SK-N-SH treated with all-trans-retinoic acid at 6 μM for 48 hours (cell line): ENCODE results near the gene OR2C3.
A peak's percentile ranks its signal among the peaks of the same experiment; 100 is the strongest.

Experiments
- ATAC-seq: fragments of 200-7000 bp; cut with Tn5 transposase; 3 replicates; pipeline ENCODE4 v1.9.1; 2020; ENCODE audit warnings: mild to moderate bottlenecking, moderate library complexity
- ARNTL ChIP-seq: fragments of 450-650 bp; formaldehyde crosslinking; IDR thresholded peaks from 2 replicates; pipeline ENCODE4 v1.5.0; 2020; ENCODE audit warnings: low read depth, mild to moderate bottlenecking, moderate library complexity, borderline replicate concordance
- BACH2 ChIP-seq: fragments of 250-450 bp; sonication (Bioruptor Pico); IDR thresholded peaks from 2 replicates; pipeline ENCODE4 v1.9.0; 2021; ENCODE audit warnings: mild to moderate bottlenecking, borderline replicate concordance
- CSDC2 ChIP-seq: fragments of 250-450 bp; sonication (Bioruptor Pico); IDR thresholded peaks from 2 replicates; pipeline ENCODE4 v1.5.0; 2020; ENCODE audit warnings: mild to moderate bottlenecking, moderate library complexity
- CSRNP3 ChIP-seq: fragments of 250-450 bp; sonication (Bioruptor Pico); IDR thresholded peaks from 2 replicates; pipeline ENCODE4 v1.5.1; 2021; ENCODE audit warnings: mild to moderate bottlenecking, moderate library complexity
- GLIS3 ChIP-seq: fragments of 250-450 bp; sonication (Bioruptor Pico); IDR thresholded peaks from 2 replicates; pipeline ENCODE4 v1.5.0; 2020; ENCODE audit warnings: mild to moderate bottlenecking, moderate library complexity
- ISL1 ChIP-seq: fragments of 250-450 bp; sonication (Bioruptor Pico); IDR thresholded peaks from 2 replicates; pipeline ENCODE4 v2.1.2; 2022; ENCODE audit warnings: mild to moderate bottlenecking, moderate library complexity
- OSR1 ChIP-seq: fragments of 250-450 bp; sonication (Bioruptor Pico); IDR thresholded peaks from 2 replicates; pipeline ENCODE4 v1.8.0; 2022; ENCODE audit warnings: moderate library complexity, mild to moderate bottlenecking, inconsistent platforms
- POU6F1 ChIP-seq: fragments of 250-450 bp; sonication (Bioruptor Pico); IDR thresholded peaks from 2 replicates; pipeline ENCODE4 v1.8.0; 2021; ENCODE audit warnings: low read depth, mild to moderate bottlenecking, moderate library complexity, borderline replicate concordance
- PPARA ChIP-seq: fragments of 250-450 bp; sonication (Bioruptor Pico); IDR thresholded peaks from 2 replicates; pipeline ENCODE4 v1.5.0; 2020; ENCODE audit warnings: mild to moderate bottlenecking, borderline replicate concordance
- RARB ChIP-seq: fragments of 250-450 bp; sonication (Bioruptor Pico); IDR thresholded peaks from 2 replicates; pipeline ENCODE4 v1.8.0; 2021; ENCODE audit warnings: mild to moderate bottlenecking, moderate library complexity
- SNAI2 ChIP-seq: fragments of 250-450 bp; sonication (Bioruptor Pico); IDR thresholded peaks from 2 replicates; pipeline ENCODE4 v1.5.0; 2020; ENCODE audit warnings: mild to moderate bottlenecking, moderate library complexity
- TOX ChIP-seq: fragments of 250-450 bp; sonication (Bioruptor Pico); IDR thresholded peaks from 2 replicates; pipeline ENCODE4 v1.8.0; 2021; ENCODE audit warnings: mild to moderate bottlenecking, moderate library complexity, borderline replicate concordance
- TSHZ2 ChIP-seq: fragments of 250-450 bp; sonication (Bioruptor Pico); IDR thresholded peaks from 2 replicates; pipeline ENCODE4 v1.5.0; 2020; ENCODE audit warnings: mild to moderate bottlenecking, moderate library complexity
- ZC3H10 ChIP-seq: fragments of 250-450 bp; sonication (Bioruptor Pico); IDR thresholded peaks from 2 replicates; pipeline ENCODE4 v1.5.1; 2021; ENCODE audit warnings: mild to moderate bottlenecking, moderate library complexity
- ZFP3 ChIP-seq: fragments of 250-450 bp; sonication (Bioruptor Pico); IDR thresholded peaks from 2 replicates; pipeline ENCODE4 v1.5.0; 2020; ENCODE audit warnings: mild to moderate bottlenecking, moderate library complexity
- ZFP30 ChIP-seq: fragments of 450-650 bp; formaldehyde crosslinking; IDR thresholded peaks from 2 replicates; pipeline ENCODE4 v1.5.0; 2022; ENCODE audit warnings: mild to moderate bottlenecking, moderate library complexity
- ZNF70 ChIP-seq: fragments of 450-650 bp; formaldehyde crosslinking; IDR thresholded peaks from 2 replicates; pipeline ENCODE4 v1.5.0; 2020; ENCODE audit warnings: mild to moderate bottlenecking, moderate library complexity
- ZNF8 ChIP-seq: fragments of 450-650 bp; formaldehyde crosslinking; IDR thresholded peaks from 2 replicates; pipeline ENCODE4 v1.5.0; 2020; ENCODE audit warnings: mild to moderate bottlenecking, moderate library complexity
- TF ChIP-seq, protein P1 (sequence below): fragments of 250-450 bp; sonication (Bioruptor Pico); IDR thresholded peaks from 2 replicates; pipeline ENCODE4 v1.5.1; 2020; ENCODE audit warnings: low read depth, mild to moderate bottlenecking, moderate library complexity
- TF ChIP-seq, protein P2 (sequence below): fragments of 250-450 bp; sonication (Bioruptor Pico); IDR thresholded peaks from 2 replicates; pipeline ENCODE4 v1.8.0; 2020; ENCODE audit warnings: mild to moderate bottlenecking, moderate library complexity, borderline replicate concordance

Gene OR2C3

GRCh38 chr1:247500865-247501264 lies 35.4 kb downstream of the OR2C3 start:
- ATAC-seq: no peak
- TF ChIP-seq RARB (CRISPR knock-in tag) (no peak), ZNF8 (CRISPR knock-in tag) (no peak), ZFP30 (no peak), ZNF70 (no peak), SNAI2 (CRISPR knock-in tag) (no peak), ZFP3 (no peak), POU6F1 (CRISPR knock-in tag) (no peak), ISL1 (CRISPR knock-in tag) (no peak), GLIS3 (CRISPR knock-in tag) (no peak)
- TF ChIP-seq, protein P1, sequence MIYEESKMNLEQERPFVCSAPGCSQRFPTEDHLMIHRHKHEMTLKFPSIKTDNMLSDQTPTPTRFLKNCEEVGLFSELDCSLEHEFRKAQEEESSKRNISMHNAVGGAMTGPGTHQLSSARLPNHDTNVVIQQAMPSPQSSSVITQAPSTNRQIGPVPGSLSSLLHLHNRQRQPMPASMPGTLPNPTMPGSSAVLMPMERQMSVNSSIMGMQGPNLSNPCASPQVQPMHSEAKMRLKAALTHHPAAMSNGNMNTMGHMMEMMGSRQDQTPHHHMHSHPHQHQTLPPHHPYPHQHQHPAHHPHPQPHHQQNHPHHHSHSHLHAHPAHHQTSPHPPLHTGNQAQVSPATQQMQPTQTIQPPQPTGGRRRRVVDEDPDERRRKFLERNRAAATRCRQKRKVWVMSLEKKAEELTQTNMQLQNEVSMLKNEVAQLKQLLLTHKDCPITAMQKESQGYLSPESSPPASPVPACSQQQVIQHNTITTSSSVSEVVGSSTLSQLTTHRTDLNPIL (CRISPR knock-in tag): no peak

GRCh38 chr1:247496581-247497285 lies 39.5 kb downstream of the OR2C3 start:
- ATAC-seq: peak; percentile 24; the same call in 2 of the 3 replicates
- no peak for TF ChIP-seq CSRNP3 (CRISPR knock-in tag)
- no peak for TF ChIP-seq OSR1
- no peak for TF ChIP-seq PPARA (CRISPR knock-in tag)
- no peak for TF ChIP-seq ARNTL (CRISPR knock-in tag)
- no peak for TF ChIP-seq ZNF70
- TF ChIP-seq, protein P1 (CRISPR knock-in tag): no peak
- no peak for TF ChIP-seq TSHZ2 (CRISPR knock-in tag)
- no peak for TF ChIP-seq SNAI2 (CRISPR knock-in tag)
- no peak for TF ChIP-seq CSDC2 (CRISPR knock-in tag)
- TF ChIP-seq TOX (CRISPR knock-in tag): no peak
- TF ChIP-seq ZC3H10 (CRISPR knock-in tag): no peak
- TF ChIP-seq ZNF8 (CRISPR knock-in tag): no peak
- TF ChIP-seq, protein P2, sequence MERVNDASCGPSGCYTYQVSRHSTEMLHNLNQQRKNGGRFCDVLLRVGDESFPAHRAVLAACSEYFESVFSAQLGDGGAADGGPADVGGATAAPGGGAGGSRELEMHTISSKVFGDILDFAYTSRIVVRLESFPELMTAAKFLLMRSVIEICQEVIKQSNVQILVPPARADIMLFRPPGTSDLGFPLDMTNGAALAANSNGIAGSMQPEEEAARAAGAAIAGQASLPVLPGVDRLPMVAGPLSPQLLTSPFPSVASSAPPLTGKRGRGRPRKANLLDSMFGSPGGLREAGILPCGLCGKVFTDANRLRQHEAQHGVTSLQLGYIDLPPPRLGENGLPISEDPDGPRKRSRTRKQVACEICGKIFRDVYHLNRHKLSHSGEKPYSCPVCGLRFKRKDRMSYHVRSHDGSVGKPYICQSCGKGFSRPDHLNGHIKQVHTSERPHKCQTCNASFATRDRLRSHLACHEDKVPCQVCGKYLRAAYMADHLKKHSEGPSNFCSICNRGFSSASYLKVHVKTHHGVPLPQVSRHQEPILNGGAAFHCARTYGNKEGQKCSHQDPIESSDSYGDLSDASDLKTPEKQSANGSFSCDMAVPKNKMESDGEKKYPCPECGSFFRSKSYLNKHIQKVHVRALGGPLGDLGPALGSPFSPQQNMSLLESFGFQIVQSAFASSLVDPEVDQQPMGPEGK (CRISPR knock-in tag): no peak
- no peak for TF ChIP-seq ZFP30
- no peak for TF ChIP-seq BACH2 (CRISPR knock-in tag)
- TF ChIP-seq, all 23 proteins: peak for 0
